ENCODE results near the gene HOXD13.

HOXD13 gene

GRCh38 chr2:176067589-176068418 lies 24.7 kb upstream of the HOXD13 start:
- Histone ChIP-seq H3K36me3 (ENCODE audit: insufficient read depth) (no peaks in the 10 kb centered on the region), H3K9ac (no peak overlapping the region), H3K4me1 (ENCODE audit: low read depth, poor library complexity, severe bottlenecking) (peaks cover 43% of the 10 kb centered on the region), H3K27me3 (ENCODE audit: insufficient read depth, low read depth) (no peaks in the 10 kb centered on the region), H3K4me2 (no peak overlapping the region), H2AFZ (ENCODE audit: low read depth) (no peak overlapping the region), H3K4me3 (IDR thresholded peaks at IDR 0.05; ENCODE audit: insufficient read depth, low read depth, low read length) (no peak overlapping the region), H4K20me1 (ENCODE audit: insufficient read depth) (no peaks in the 10 kb centered on the region), H3K79me2 (ENCODE audit: insufficient read depth, low read depth) (no peaks in the 10 kb centered on the region), H3K27ac (no peak overlapping the region)
- TF ChIP-seq CTCF (conservative IDR thresholded peaks at IDR 0.05; ENCODE audit: low read depth, low read length): no peak

- Histone ChIP-seq H3K9ac (no peak overlapping the region), H3K27me3 (ENCODE audit: insufficient read depth, low read depth) (no peaks in the 10 kb centered on the region), H3K4me2 (no peak overlapping the region), H3K27ac (no peak overlapping the region), H3K79me2 (ENCODE audit: insufficient read depth, low read depth) (no peaks in the 10 kb centered on the region), H3K4me1 (ENCODE audit: low read depth, poor library complexity, severe bottlenecking) (peaks cover 38% of the 10 kb centered on the region), H3K4me3 (IDR thresholded peaks at IDR 0.05; ENCODE audit: insufficient read depth, low read depth, low read length) (no peak overlapping the region), H4K20me1 (ENCODE audit: insufficient read depth) (no peaks in the 10 kb centered on the region), H3K36me3 (ENCODE audit: insufficient read depth) (no peaks in the 10 kb centered on the region), H2AFZ (ENCODE audit: low read depth) (no peak overlapping the region)
- no peak for TF ChIP-seq CTCF (conservative IDR thresholded peaks at IDR 0.05; ENCODE audit: low read depth, low read length)
These were observed 24.1 kb upstream of the HOXD13 start for GRCh38 chr2:176068419-176068832.

GRCh38 chr2:176071330-176072291 lies 20.9 kb upstream of the HOXD13 start:
- Histone ChIP-seq H3K9ac (no peak overlapping the region), H3K27me3 (ENCODE audit: insufficient read depth, low read depth) (no peaks in the 10 kb centered on the region), H3K4me1 (ENCODE audit: low read depth, poor library complexity, severe bottlenecking) (peaks cover 15% of the 10 kb centered on the region), H3K36me3 (ENCODE audit: insufficient read depth) (no peaks in the 10 kb centered on the region), H3K79me2 (ENCODE audit: insufficient read depth, low read depth) (no peaks in the 10 kb centered on the region), H2AFZ (ENCODE audit: low read depth) (no peak overlapping the region), H4K20me1 (ENCODE audit: insufficient read depth) (no peaks in the 10 kb centered on the region), H3K4me2 (no peak overlapping the region), H3K27ac (no peak overlapping the region), H3K4me3 (IDR thresholded peaks at IDR 0.05; ENCODE audit: insufficient read depth, low read depth, low read length) (no peak overlapping the region)
- TF ChIP-seq CTCF (conservative IDR thresholded peaks at IDR 0.05; ENCODE audit: low read depth, low read length): no peak

GRCh38 chr2:176072292-176072669 lies 20.2 kb upstream of the HOXD13 start:
- no peak overlapping the region for H3K9ac ChIP-seq
- H3K27ac ChIP-seq: no peak overlapping the region
- no peak for TF ChIP-seq CTCF (conservative IDR thresholded peaks at IDR 0.05; ENCODE audit: low read depth, low read length)
- H3K4me3 ChIP-seq (IDR thresholded peaks at IDR 0.05; ENCODE audit: insufficient read depth, low read depth, low read length): no peak overlapping the region
- H4K20me1 ChIP-seq (ENCODE audit: insufficient read depth): no peaks in the 10 kb centered on the region
- no peak overlapping the region for H3K4me2 ChIP-seq
- no peaks in the 10 kb centered on the region for H3K79me2 ChIP-seq (ENCODE audit: insufficient read depth, low read depth)
- H3K4me1 ChIP-seq (ENCODE audit: low read depth, poor library complexity, severe bottlenecking): peaks cover 15% of the 10 kb centered on the region
- no peak overlapping the region for H2AFZ ChIP-seq (ENCODE audit: low read depth)
- H3K36me3 ChIP-seq (ENCODE audit: insufficient read depth): no peaks in the 10 kb centered on the region
- no peaks in the 10 kb centered on the region for H3K27me3 ChIP-seq (ENCODE audit: insufficient read depth, low read depth)
